SK-MEL-5 (cell line): ENCODE data around the gene BTC. TPM values are rescaled to one million over a fixed set of nuclear protein-coding genes. Genes with fewer than 3 reads are reported as not detected.
"Not testable (repeated sequence)": the region's sequence is repeated elsewhere in the genome, so short reads cannot be mapped to it uniquely, and the experiment has no call there.

Experiments used
- DNase-seq: peaks from one replicate; pipeline ENCODE4 v3.0.0-alpha.2; 2016; ENCODE audit warnings: low read depth, low spot score
- in situ Hi-C: cut with HindIII; loops from 2 replicates; pipeline ENCODE4 v1.10.0; 2016; ENCODE audit warnings: low sequenced_read_pairs, high pct_unique_total_duplicates, low pct_unique_long_range_greater_than_20kb
- polyA plus RNA-seq, 2 experiments: library from polyadenylated mRNA; depleted of rRNA; stranded (reverse); fragments of >200 nt; gene quantifications; 2 replicates each; pipeline ENCODE4 v1.2.3, GENCODE V29; 2015
- total RNA-seq: library from RNA; depleted of rRNA; stranded (reverse); fragments of >200 nt; shearing (Covaris generic); gene quantifications from 2 replicates; pipeline ENCODE4 v1.2.3, GENCODE V29; 2014; rRNA removed

Gene BTC, protein sequence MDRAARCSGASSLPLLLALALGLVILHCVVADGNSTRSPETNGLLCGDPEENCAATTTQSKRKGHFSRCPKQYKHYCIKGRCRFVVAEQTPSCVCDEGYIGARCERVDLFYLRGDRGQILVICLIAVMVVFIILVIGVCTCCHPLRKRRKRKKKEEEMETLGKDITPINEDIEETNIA
- 0.16 and 0.18 TPM in 2 replicates for total RNA-seq
- 0.03 and 0.15 TPM in 2 replicates for polyA plus RNA-seq (2015; cell fraction: cytosol; rRNA removed)
- not detected in 2 replicates for polyA plus RNA-seq (2015; cell fraction: nucleus; rRNA removed)

DNA sequence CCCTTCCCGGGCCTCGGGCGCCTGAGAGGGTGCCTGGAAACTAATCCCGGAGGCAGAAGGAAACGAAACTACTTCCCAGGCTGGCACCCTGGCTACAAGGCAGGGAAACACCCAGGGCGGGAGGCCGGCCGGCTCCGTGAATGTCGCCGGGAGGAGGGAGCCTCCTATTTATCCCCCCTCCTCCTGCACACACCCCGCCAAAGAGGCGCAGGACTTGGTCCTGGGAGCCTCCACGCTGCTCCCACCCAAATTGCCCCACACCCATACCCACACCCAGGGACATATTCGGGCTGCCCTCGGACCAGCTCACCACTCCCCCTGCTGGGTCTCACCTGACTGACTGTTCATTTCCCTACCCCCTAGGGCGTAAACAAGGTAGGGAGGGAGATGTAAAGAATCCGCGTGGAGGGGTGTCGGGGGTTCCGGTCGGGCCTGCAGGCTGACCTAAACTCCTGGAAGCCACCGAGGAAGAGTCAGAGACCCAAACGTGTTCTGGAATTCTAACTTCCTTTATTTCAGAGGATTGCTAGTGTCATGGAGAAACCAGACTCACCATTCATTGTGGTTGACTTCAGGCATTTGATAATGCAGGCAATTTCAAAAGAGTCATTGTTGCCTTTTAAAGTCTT, at the start of gene BTC:
Gene BTC (minus strand): TSS at position 142 of the 629 bp plus-strand sequence. CDS start 198 bp downstream, outside the sequence.
- DNase-seq: peak; percentile 17
- in situ Hi-C loops: no loop called here

DNA sequence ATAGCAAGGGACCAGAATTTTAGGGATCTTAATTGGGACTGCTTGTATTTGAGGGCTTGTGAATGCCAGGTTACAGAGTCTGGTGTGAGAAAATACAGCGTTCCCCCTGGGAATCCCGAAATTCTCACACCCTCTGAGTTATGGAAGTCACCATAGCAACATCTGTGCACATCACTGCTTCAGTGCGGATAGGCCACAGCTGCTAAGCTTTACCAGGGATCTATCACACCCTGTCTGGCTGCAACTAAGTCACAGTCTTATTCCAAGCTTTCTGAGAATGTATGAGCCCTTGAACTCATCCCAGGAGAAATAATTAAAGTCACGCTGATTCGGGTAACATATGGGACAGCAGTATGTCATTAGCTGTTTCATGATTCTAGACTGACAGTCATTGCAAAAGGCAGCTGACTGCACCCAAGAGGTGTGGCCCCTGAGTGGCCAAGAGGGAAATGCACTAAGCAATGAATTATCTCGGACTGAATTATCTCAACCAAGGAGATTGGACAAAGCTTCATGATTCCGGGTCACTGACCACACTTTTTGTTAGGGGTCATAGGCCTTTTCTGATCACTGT, 46.7 kb upstream of the BTC start:
- in situ Hi-C loops: no loop called here
- no peak for DNase-seq

DNA sequence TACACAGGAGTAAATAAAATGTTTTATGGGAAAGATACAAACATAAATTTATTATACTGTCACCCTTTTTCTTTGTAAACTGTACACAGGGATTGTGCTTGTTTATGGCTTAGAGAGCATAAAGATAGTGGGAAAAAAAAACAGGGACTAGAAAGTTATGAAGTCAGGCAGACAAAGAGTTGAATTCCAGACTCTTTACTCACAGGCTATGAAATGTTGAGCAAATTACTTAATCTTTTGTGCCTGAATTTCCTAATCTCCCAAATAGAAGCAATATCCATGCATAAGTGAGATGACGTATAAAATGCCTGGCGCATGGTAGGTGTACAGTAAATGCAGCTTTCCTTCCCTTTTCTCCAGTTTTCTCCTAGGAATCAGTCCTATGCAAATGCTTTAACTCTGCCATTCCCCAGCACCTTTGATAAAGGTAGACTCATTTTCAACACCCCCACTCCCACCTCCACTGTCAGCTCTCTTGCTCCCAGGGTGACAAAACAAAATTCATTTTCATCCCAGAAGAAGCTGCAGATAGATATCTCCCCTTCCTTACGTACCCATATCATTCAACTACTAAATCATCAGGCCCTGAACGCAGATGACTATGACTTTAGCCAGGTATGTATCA, 44.5 kb upstream of the BTC start:
- in situ Hi-C loops: no loop called here
- DNase-seq: no peak

DNA sequence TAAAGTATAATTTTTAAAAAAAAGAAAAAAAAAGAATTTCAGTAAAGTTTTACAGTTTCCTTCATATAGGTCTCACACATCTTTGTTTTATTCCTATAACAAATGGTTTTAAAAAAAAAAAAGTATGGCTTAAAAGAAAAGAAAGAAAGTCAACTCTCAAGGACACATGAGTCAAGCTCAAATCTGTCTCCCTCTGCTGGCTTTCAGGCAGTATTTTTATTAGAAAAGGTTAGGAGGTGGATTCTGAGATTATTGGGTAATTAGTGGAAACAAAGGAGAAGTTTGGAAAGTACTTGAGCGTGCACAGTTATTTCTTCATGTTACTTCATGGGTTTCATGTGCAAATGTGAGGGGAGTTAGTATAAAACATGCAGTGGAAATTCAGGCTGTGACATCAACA, 36.6 kb upstream of the BTC start:
- in situ Hi-C loops: no loop called here
- DNase-seq: peak; percentile 15

DNA sequence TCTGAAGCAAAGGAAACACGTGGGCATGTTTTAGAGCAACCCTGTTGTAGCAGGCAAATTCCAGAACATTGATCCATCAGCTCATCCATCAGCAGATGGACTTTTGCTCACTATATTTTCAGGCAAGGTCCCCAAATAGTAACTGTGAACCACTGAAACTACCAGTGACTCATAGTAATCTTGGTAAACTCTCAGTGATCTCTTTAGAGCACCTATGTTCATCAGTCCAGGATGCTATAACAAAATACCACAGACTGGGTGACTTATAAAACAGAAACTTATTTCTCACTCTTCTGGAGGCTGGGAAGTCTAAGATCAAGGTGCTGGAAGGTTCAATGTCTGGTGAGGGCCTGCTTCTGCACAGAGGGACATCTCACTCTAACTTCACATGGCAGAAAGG, 28.9 kb upstream of the BTC start:
- in situ Hi-C loops: no loop called here
- no peak for DNase-seq

DNA sequence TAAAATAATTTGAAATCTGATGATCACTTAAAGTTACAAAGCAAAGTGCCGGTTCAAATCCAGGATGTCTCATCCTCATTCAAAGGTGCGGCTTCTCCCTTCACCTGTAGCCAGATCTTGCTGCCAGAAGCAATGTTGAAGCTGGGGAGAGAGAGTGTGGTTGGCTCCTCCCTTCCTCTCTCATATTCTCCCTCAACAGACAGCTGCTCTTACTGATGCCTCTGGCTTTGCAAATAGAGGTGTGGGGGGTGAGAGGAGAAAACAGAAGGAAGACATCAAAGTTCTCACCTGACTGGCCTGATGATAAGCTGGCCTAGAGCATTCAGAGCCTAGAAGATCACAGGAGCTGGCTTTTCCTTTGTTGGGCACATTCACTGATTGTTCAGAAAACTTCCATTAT, 28.3 kb upstream of the BTC start:
- DNase-seq: no peak
- in situ Hi-C loops: no loop called here

DNA sequence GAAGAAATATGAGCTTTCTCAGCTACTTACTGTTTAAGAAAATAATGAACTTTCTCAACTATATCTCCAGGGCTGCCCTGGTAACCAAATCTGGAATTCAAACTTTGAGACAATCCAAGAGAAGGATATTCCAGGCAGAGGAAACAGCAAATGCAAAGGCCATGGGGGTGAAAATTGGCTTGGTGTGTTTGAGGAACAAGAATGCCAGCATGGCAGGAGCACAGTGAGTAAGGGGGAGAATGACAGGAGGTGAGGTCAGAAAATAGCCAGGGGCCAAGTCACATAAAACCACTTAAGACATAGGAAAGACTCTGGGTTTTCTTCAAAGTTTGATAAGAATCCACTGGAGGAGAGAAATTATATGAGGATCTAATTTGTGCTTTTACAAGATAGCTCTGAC, 27.2 kb upstream of the BTC start:
- in situ Hi-C loops: no loop called here
- DNase-seq: no peak

DNA sequence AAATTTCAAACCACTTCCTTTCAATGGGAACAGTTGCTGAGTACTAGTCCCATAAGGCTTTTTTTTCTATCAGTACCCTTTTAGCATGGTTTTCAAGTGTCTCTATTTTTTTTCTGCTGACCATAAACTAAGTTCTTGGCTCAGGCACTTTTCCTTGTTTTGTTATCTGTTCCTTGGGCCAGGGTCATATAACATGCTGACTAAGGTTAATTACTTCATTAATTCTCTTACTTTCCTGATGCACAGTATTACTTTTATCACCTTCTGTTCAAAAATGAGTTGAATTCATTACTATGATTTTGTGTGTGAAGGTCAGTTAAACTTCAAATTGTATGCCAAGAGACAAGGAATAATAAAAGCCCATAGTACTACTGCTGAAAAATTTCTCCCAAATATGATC, 19.7 kb upstream of the BTC start:
- in situ Hi-C loops: no loop called here
- DNase-seq: no peak

DNA sequence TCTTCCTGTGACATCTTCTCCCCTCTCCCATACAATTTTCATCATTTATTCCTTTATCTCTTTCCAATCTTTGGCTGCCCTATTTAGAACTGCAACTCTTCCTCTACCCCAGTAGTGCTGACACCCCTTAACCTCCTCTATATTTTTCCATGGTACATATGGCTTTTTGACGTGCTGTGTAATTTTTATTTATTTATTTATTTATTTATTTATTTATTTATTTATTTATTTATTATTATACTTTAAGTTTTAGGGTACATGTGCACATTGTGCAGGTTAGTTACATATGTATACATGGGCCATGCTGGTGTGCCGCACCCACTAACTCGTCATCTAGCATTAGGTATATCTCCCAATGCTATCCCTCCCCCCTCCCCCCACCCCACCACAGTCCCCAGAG, 17.7 kb upstream of the BTC start:
- in situ Hi-C loops, DNase-seq: not testable (repeated sequence)

DNA sequence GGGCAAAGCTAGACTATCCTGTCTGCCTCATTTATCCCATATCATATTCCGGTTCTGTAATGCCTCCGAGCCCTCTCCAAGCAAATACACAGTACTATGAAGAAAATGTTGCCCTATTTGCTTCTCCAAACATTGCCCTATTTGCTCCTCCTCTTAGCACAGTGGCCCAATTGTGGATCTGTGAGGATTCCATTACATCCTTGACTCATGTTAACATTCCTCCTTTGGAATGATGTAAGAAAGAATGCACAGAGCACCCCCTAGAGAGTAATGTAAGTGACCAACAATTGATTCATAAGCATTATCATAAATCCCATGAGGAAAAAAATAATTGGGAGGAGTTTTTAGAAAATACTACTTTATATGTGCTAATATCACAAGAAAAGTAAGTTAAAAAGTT, 11.3 kb upstream of the BTC start:
- in situ Hi-C loops: no loop called here
- peak; percentile 64 for DNase-seq

DNA sequence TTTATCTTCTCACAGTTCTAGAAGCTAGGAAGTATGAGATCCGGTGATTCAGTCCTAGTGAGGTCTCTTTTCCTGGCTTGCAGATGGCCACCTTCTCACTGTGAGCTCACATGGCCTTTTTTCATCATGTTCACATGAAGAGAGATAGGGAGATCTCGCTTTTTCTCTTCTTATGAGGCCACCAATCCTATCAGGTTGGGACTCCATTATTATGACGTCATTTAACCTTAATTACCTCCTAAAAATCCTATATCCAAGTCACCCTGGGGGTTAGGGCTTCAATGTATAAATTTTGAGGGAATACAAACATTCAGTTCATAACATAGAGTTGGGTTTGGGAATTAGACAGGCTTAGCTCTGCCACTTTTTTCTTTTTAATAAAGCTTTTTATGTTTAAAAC, 6.0 kb upstream of the BTC start:
- DNase-seq: no peak

DNA sequence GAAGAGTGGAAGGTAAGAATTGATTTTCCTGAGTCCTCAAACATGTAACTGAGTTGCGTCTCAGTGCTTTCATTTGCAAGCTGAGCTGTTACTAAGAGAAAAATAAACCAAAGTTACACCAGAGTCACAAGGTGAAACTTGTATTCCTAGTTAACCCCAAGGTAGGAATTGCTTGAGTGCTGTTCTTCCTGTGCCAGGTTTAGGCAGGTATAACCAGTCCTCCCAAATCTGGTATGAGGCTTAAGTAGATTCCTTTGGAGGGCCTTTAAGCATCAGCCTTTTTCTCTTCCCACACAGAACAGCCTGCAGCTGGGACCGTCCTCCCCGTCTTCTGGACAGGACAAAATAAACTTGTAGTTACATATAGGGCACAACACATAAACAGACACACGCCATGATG, 2.3 kb upstream of the BTC start:
- in situ Hi-C loops: no loop called here
- DNase-seq: no peak

More for the DNA sequence above, 6.0 kb upstream of the BTC start:
- in situ Hi-C loops: no loop called here

DNA sequence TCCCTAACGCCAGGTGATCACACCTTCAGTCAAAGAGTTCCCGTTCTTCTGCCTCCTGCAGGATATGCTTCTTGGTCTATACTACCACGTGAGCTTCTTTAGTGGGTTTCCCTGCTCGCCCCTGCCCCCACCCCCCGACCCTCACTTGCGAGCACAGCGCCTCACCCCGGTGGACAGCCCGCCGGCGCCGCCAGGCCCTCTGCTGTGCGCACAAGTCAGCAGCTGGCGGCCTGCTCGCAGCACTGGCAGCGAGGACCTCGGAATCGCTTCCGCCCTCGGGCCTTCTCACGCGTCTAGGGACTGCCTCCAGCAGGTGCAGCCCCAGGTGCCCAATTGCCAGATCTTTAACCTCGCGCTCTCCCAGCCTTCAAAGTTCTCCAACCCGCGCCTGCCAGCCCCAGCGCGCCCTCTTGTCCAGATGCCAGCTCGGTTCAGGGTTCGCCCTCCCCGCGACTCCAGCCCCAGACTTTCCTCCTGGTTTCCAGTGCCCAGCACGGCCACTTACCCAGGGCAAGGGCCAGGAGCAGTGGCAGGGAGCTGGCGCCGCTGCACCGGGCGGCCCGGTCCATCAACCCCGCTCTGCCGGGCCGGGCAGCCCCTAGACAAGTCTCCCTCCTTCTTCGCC, 454 bp downstream of the BTC start:
- peak; percentile 12 for DNase-seq
- in situ Hi-C loops: no loop called here

DNA sequence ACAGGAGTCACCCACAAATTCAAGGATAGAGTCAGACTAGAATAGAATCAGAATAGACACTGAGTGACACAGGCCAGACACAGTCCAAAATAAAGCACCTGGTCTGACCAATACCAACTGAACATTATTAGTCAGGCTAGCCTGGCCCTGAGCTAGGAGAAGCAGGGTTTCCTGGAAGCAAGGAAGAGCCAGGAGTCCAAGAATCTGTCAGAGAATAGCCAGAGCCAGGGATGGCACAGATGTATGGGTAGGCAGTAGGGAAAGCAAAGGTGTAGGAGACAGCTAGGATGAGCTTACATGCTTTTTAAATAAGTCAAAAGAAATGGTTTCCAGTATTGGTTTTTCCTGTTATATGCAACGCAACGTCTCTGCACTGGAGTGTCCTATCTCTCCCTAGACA, 3.7 kb downstream of the BTC start:
- DNase-seq: no peak
- in situ Hi-C loops: no loop called here

DNA sequence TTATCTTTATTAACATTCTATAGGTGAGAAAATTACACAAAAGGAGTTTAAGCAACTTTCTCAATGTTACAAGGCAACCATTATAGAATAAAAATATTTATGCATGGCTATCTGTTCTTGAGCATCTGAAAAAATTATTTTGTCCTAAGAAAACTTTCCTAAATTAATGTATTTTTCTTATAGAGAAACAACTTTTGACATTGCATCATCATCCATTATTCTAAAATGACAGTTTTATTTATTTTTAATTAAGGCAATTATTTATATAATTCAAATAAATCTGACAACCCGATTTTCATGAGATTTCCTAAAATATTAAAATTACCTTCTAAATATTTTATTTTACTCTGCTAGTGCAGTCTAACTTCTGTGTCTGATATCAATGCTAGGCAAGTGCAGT, 4.8 kb downstream of the BTC start:
- in situ Hi-C loops: no loop called here
- no peak for DNase-seq

DNA sequence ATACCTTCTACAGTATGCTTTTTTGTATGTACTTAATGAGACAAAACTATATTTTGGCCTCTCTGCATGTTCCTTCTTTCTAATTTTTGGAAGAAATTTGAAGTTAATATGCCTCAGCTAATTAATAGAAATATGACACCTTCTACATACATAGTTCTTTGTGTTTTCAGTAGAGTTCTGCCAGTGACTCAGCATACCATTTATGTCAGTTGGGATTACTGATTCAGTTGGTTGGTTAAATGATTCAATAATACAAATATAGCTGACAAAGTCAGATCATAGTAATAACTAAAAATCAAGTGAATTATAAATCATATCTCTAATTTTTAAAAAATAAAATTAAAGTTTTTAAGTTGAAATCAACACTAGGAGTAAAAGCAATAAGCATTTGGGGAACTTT, 16.8 kb downstream of the BTC start:
- in situ Hi-C loops: no loop called here
- DNase-seq: no peak

DNA sequence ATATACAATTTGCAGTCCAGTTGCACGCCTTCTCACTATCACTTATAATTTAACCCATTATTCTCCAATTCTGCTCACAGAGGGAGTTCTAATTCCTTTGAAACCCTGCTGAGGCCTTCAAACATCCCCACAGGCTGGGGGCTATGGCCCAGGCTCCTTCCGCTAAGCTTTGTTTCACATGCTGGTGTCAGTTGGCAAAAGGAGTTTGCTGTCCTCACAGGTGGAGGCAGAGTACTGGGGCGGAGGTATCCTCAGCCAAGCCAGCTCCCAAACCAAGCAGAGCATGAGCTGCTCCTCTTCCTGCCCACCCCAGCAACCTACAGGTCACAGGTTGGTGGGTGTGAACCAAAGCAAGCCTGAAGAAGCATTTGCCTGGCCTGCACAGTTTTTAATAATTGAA, 21.5 kb downstream of the BTC start:
- in situ Hi-C loops: no loop called here
- DNase-seq: no peak

DNA sequence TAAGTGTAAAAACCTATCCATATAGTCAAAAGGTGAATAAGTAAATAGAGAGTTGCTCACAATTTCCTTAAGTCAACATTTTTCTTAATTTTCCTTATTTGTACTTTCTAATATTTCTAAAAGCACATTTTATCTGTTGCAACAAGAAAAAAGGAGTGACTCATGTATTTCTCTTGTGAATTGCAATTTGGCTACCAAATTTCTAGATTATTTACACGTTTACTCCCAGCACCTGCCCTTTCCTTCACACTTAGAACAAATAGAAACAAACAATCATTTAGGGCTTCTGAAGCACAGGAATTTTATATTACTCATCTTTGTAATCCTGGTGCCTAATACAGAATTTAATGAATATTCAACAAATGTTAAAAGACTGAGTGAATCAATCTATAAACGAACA, 22.2 kb downstream of the BTC start:
- in situ Hi-C loops: no loop called here
- no peak for DNase-seq
